Adrenal gland (tissue), 5 donors: Measurements from ENCODE around the gene SRGAP3.

ENCODE experiments used
- POLR2A ChIP-seq, 2 donors: fragments of 450-650 bp; IDR thresholded peaks; one replicate each; pipeline ENCODE4 v1.6.1; 2017; ENCODE audit warnings: antibody characterized with exemption in 2 of 2, mild to moderate bottlenecking in 2 of 2, moderate library complexity in 1 of 2
- TF ChIP-seq, protein P1 (sequence below), 6 experiments: fragments of 450-650 bp in 4 of 6; fragments of 200-600 bp in 2 of 6; sonication (generic) in 1 of 6; IDR thresholded peaks; 1 replicate in 5 of 6; 2 replicates in 1 of 6; pipeline versions ENCODE4 v1.5.1 to v1.8.0; 2016 to 2021; ENCODE audit warnings: antibody characterized with exemption in 6 of 6, mild to moderate bottlenecking in 2 of 6, moderate library complexity in 1 of 6
- donor health status: DM: no; HTN: no; CAD: no.

DNA sequence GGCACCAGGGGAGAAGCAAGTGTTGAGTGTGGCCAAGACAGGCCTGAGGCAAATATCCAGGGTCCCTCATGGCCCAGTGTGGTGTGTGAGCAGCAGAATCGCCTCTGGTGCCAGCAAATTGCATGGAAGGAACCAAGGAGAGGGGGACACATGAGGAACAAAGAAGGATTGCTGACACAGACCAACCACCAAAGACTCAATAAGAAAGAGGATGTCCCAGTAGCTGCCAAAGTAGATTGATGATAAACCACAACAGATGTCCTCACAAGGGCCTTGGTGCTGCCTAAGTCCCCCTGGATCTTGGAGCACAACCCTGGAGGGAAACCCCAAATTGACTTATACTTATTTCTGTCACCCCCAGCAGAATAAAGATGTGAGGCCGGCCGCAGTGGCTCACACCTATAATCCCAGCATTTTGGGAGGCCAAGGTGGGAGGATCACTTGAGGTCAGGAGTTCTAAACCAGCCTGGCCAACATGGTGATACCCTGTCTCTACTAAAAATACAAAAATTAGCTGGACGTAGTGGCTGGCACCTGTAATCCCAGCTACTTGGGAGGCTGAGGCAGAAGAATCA lies 10.6 kb downstream of the SRGAP3 start:
- TF ChIP-seq, protein P1, sequence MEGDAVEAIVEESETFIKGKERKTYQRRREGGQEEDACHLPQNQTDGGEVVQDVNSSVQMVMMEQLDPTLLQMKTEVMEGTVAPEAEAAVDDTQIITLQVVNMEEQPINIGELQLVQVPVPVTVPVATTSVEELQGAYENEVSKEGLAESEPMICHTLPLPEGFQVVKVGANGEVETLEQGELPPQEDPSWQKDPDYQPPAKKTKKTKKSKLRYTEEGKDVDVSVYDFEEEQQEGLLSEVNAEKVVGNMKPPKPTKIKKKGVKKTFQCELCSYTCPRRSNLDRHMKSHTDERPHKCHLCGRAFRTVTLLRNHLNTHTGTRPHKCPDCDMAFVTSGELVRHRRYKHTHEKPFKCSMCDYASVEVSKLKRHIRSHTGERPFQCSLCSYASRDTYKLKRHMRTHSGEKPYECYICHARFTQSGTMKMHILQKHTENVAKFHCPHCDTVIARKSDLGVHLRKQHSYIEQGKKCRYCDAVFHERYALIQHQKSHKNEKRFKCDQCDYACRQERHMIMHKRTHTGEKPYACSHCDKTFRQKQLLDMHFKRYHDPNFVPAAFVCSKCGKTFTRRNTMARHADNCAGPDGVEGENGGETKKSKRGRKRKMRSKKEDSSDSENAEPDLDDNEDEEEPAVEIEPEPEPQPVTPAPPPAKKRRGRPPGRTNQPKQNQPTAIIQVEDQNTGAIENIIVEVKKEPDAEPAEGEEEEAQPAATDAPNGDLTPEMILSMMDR (IDR thresholded peaks at IDR 0.05): no peak
- TF ChIP-seq POLR2A (IDR thresholded peaks at IDR 0.05): no peak
